Ectodermal cell (in vitro differentiated cells): Measurements from ENCODE around the gene PRPF31.
"Not testable (repeated sequence)": the region's sequence is repeated elsewhere in the genome, so short reads cannot be mapped to it uniquely, and the experiment has no call there.

Experiments used
- H3K27ac ChIP-seq: 2 replicates; pipeline ENCODE4 v1.7.0; 2013; ENCODE audit warnings: mild to moderate bottlenecking, low read depth, low read length; ENCODE audit not compliant: insufficient read depth, poor library complexity, severe bottlenecking
- H3K27me3 ChIP-seq: 2 replicates; pipeline ENCODE4 v1.7.0; 2013; ENCODE audit warnings: mild to moderate bottlenecking, low read length; ENCODE audit not compliant: insufficient read depth, control insufficient read depth, poor library complexity, severe bottlenecking
- H3K36me3 ChIP-seq: one replicate; pipeline ENCODE4 v1.7.0; 2013; ENCODE audit warnings: low read length; ENCODE audit not compliant: control insufficient read depth, insufficient read depth
- H3K4me1 ChIP-seq: one replicate; pipeline ENCODE4 v1.7.0; 2013; ENCODE audit warnings: low read length; ENCODE audit not compliant: control insufficient read depth, insufficient read depth
- H3K4me3 ChIP-seq: 2 replicates; pipeline ENCODE4 v1.7.0; 2013; ENCODE audit warnings: low read depth, low read length, control low read depth; ENCODE audit not compliant: insufficient read depth
- H3K9me3 ChIP-seq: 2 replicates; pipeline ENCODE4 v1.7.0; 2013; ENCODE audit warnings: mild to moderate bottlenecking, low read length, moderate library complexity; ENCODE audit not compliant: control insufficient read depth
- WGBS, 2 experiments: methylation state at CpG; one replicate each; pipeline ENCODE4 v1.1.7; 2013; ENCODE audit warnings: missing lambda C conversion rate in 2 of 2; 5-methylcytosine and 5-hydroxymethylcytosine counted together

Gene PRPF31

DNA sequence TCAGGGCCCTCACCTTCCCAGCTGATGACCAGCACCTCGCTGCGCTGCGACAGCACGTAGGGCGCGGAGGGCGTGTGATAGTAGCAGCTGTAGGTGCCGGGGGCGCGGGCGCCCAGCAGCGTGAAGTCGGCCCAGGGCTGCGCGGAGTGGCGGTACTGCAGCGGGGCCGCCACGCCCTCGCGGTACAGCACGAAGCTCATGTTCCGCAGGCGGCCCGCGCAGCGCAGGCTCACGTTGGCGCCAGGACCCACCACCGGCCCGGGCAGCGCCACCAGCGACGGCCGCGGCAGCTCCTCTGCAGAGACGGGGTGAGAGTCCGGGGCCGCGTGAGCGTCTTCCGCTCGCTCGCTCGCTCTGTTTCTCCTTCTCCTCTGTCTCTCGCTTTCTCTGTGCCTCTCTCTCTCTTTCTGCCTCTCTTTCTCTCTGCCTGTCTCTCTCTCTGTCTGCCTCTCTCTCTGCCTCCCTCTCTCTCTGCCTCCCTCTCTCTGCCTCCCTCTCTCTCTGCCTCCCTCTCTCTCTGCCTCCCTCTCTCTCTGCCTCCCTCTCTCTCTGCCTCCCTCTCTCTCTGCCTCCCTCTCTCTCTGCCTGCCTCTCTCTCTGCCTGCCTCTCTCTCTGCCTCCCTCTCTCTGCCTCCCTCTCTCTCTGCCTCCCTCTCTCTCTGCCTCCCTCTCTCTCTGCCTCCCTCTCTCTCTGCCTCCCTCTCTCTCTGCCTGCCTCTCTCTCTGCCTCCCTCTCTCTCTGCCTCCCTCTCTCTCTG is 19.5 kb upstream of the PRPF31 start:
- H3K9me3 ChIP-seq, H3K36me3 ChIP-seq, H3K4me1 ChIP-seq, H3K27ac ChIP-seq: not testable (repeated sequence)
- Histone ChIP-seq H3K4me3 (peak overlapping the region; percentile 33), H3K27me3 (peaks cover 37% of the 10 kb centered on the region)
- 1% methylated on average over 46 of the region's 46 CpGs for WGBS, 2 experiments

DNA sequence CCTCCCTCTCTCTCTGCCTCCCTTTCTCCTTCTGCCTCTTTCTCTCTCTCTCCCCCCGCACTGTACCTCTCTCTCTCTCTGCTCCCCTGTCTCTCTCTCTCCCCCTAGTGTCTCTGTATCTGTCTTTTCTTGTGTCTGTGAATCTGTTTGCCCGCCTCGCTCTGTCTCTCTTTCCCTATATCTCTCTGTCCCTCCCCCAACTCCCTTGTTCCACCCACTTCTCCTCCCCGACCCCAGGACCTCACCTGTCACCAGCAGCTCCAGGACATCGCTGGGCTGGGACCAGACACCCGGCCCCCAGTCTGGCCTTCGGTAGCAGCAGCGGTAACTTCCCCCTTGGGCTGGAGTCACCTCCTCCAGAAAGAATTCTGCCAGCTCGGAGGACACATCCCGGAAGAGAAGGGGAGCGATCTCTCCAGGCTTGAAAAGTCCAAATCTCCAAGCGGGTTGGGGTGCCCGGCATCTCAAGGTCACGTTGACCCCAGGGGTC is 18.9 kb upstream of the PRPF31 start:
- no peak overlapping the region for H3K27ac ChIP-seq
- WGBS, 2 experiments = 8 to 15% methylated on average over 14 of the region's 14 CpGs
- H3K4me3 ChIP-seq = peak overlapping the region; percentile 14
- peaks cover 2% of the 10 kb centered on the region for H3K4me1 ChIP-seq
- H3K27me3 ChIP-seq = peaks cover 37% of the 10 kb centered on the region
- no peaks in the 10 kb centered on the region for H3K36me3 ChIP-seq
- no peaks in the 10 kb centered on the region for H3K9me3 ChIP-seq

DNA sequence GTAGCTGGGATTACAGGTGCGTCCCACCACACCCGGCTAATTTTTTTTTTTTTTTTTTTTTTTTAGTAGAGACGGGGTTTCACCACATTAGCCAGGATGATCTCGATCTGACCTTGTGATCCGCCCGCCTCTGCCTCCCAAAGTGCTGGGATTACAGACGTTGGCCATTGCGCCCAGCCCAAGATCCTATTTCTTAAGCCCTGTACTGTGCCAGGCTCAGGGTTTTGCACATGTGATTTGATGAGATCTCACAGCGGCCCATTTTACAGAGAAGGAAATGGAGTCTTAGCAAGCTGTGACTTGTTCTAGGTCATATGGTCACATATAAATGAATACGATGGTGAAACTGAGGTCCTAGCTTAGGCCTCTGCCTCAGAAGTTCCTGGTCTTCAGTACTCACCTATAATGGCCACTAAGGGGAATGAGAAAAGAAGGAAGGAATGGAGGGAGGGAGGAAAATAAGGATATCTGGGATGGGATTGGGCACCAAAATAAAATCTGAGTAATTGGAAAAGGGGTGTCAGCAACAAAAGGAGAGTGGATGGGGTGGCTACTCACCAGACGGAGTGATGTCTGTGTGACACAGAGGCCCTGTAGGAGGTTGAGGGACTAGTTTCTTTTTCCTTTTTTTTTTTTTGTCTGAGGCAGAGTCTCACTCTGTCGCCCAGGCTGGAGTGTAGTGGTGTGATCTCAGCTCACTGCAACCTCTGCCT is 16.2 kb upstream of the PRPF31 start:
- no peak overlapping the region for H3K4me3 ChIP-seq
- 89 to 90% methylated on average over 10 to 12 of the region's 12 CpGs for WGBS, 2 experiments
- peaks cover 2% of the 10 kb centered on the region for H3K4me1 ChIP-seq
- H3K36me3 ChIP-seq = no peaks in the 10 kb centered on the region
- H3K9me3 ChIP-seq = no peaks in the 10 kb centered on the region
- no peak overlapping the region for H3K27ac ChIP-seq
- H3K27me3 ChIP-seq = peaks cover 35% of the 10 kb centered on the region

DNA sequence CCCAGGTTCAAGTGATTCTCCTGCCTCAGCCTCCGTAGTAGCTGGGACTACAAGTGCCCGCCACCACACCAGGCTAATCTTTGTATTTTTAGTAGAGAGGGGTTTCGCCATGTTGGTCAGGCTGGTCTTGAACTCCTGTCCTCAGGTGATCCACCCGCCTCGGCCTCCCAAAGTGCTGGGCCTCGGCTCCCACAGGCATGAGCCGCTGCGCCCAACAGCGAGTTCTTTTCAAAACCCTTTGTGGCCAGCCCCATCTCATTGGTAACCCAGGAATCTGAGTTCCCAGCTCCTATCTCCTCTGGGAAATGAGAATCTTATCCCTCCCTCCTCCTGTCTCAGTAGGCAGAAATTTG is 15.7 kb upstream of the PRPF31 start:
- not testable (repeated sequence) for H3K4me3 ChIP-seq, H3K9me3 ChIP-seq, H3K4me1 ChIP-seq, H3K27ac ChIP-seq, H3K36me3 ChIP-seq
- peaks cover 30% of the 10 kb centered on the region for H3K27me3 ChIP-seq
- WGBS, 2 experiments = 80 to 83% methylated on average over 9 of the region's 9 CpGs

DNA sequence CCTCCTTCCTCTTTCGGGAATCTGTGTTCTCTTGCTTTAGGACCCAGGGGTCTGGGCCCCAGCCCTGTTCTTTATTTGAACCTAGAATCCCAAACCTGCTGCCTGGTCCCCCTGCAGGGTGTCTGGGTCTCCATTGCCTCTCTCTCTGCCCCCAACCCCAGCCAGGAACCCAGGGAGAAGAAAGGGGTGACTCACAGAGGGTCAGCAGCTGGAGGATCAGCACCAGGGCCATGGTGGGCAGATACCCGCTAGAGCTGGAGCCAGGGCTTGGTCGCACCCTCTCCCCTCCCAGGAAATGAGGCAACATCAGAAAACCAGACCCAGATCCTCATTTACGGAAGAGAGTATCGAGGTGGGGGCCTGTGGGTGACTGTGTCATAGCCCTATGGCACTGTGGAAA is 15.0 kb upstream of the PRPF31 start, which contains the start of gene OSCAR:
Gene OSCAR (minus strand): TSS at position 243 of the 400 bp plus-strand sequence. CDS start 11 bp downstream, at position 232.
- Histone ChIP-seq H3K27ac (no peak within 1 kb of the TSS), H3K9me3 (no peaks in the 10 kb centered on the region), H3K36me3 (peaks cover 1% of the 10 kb centered on the region), H3K4me3 (no peak within 1 kb of the TSS), H3K4me1 (peaks cover 2% of the 10 kb centered on the region), H3K27me3 (peaks cover 23% of the 10 kb centered on the region)
- WGBS, 2 experiments = 88% methylated on average over 5 of the region's 5 CpGs

DNA sequence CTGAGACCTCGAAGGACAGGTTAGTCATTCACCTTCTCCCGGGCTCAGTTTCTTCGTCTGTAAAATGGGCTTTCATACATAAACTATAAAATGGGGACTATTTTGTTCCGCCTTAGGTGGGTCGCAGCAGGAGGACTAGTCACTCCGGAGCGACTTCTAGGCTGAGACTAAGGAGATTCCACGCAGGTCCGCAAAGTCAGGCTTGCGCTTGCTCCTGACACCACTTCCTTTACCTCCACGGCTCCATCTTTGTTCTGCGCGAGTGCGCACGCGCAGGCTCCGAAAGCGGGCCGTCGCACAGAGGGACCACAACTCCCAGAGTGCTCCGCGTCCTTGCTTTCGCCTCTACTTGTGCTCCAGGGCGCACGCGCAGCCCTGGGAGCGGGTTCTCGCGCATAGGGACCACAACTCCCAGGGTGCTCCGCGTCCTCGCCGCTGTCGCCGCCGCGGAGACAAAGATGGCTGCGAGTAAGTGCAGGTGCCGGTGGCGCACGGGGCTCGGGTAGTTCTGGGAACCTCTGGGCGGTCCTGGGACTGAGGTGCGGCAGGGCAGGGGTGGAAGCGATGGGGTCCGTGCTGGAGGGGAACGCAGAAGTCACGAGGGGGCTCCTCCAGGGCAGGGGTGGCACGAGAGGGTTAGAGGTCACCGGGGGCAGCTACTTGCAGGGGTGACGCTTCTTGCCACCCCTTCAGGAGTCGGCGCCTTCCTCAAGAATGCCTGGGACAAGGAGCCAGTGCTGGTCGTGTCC is 13.0 kb upstream of the PRPF31 start, which contains the start of gene NDUFA3:
Gene NDUFA3 (plus strand): TSS at position 435 of the 749 bp plus-strand sequence. CDS start 24 bp downstream, at position 459.
- H3K27ac ChIP-seq = no peak within 1 kb of the TSS
- WGBS, 2 experiments = 6% methylated on average over 54 of the region's 54 CpGs
- H3K27me3 ChIP-seq = peaks cover 3% of the 10 kb centered on the region
- no peaks in the 10 kb centered on the region for H3K4me1 ChIP-seq
- peaks cover 9% of the 10 kb centered on the region for H3K36me3 ChIP-seq
- H3K9me3 ChIP-seq = no peaks in the 10 kb centered on the region
- peak within 1 kb of the TSS; percentile 98 for H3K4me3 ChIP-seq

DNA sequence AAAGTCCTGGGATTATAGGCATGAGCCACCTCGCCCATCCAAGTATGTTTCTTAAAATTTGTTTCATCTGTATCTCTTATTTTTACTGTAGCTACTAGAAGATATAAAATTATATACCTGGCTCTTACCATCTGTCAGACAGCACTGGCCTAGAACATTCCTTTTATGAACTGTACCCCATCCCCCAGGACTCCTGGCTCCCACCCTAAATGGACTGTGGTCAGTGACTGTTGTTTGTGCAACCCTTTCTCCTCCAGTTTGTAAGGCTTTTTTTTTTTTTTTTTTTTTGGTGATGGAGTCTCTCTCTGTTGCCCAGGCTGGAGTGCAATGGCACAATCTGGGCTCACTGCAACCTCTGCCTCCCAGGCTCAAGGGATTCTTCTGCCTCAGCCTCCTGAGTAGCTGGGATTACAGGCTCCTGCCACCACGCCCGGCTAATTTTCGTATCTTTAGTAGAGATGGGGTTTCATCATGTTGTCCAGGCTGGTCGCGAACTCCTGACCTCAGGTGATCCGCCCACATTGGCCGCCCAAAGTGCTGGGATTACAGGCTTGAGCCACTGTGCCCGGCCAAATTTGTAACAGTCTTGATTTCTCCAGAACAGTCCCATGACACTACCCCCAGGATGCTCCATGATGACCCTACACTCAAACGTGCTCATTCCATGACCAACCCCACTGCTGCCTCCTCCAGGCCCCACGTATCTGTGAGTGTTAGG is 10.4 kb upstream of the PRPF31 start:
- H3K4me3 ChIP-seq = no peak overlapping the region
- peaks cover 28% of the 10 kb centered on the region for H3K36me3 ChIP-seq
- H3K9me3 ChIP-seq = no peaks in the 10 kb centered on the region
- H3K27me3 ChIP-seq = no peaks in the 10 kb centered on the region
- H3K4me1 ChIP-seq = no peaks in the 10 kb centered on the region
- no peak overlapping the region for H3K27ac ChIP-seq
- WGBS, 2 experiments = 93 to 96% methylated on average over 11 of the region's 11 CpGs

DNA sequence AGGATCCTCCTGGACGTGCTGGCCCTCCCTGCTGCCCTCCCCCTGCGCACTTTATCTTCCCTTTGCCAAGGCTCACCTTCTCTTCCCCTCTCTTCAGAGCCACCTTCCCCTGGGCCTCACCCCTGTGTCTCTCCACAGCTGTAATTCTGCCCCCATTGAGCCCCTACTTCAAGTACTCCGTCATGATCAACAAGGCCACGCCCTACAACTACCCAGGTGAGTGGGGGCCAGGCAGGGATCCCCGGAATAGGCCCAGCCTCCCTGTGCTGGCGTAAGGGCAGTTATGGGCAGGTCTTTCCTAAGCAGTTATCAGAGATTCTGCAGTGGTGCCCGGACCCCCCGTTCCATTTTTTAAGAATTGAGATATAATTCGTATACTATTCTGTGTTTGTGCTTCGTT is 9.8 kb upstream of the PRPF31 start:
- no peak overlapping the region for H3K4me3 ChIP-seq
- 92 to 93% methylated on average over 10 of the region's 10 CpGs for WGBS, 2 experiments
- H3K4me1 ChIP-seq = no peaks in the 10 kb centered on the region
- no peaks in the 10 kb centered on the region for H3K9me3 ChIP-seq
- peaks cover 32% of the 10 kb centered on the region for H3K36me3 ChIP-seq
- no peak overlapping the region for H3K27ac ChIP-seq
- H3K27me3 ChIP-seq = no peaks in the 10 kb centered on the region

DNA sequence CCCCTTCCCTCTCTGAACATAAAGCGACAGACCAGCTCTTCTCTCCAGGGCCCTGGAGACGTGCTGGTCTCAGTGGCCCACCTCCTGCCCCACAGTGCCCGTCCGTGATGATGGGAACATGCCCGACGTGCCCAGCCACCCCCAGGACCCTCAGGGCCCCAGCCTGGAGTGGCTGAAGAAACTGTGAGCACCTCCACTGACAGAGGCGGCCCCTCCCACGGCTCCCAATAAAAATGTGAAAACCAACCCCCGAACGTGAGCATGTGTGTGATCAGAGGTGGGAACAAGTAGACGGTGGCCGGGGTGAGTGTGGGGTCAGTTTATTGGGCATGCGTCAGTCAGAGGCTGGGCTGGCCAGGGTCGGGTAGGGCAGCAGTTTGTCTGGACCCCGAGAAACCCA is 8.8 kb upstream of the PRPF31 start:
- no peaks in the 10 kb centered on the region for H3K9me3 ChIP-seq
- WGBS, 2 experiments = 92 to 93% methylated on average over 15 of the region's 15 CpGs
- H3K4me3 ChIP-seq = no peak overlapping the region
- no peak overlapping the region for H3K27ac ChIP-seq
- H3K27me3 ChIP-seq = no peaks in the 10 kb centered on the region
- peaks cover 34% of the 10 kb centered on the region for H3K36me3 ChIP-seq
- no peaks in the 10 kb centered on the region for H3K4me1 ChIP-seq
